Nucleus accumbens (tissue), 56 donors: ENCODE results near the gene XRCC4.

Experiments
- DNase-seq, 56 donors: peaks; one replicate each; lab custom pipeline; 2025; lab: John Stamatoyannopoulos, UW

XRCC4 gene

DNA sequence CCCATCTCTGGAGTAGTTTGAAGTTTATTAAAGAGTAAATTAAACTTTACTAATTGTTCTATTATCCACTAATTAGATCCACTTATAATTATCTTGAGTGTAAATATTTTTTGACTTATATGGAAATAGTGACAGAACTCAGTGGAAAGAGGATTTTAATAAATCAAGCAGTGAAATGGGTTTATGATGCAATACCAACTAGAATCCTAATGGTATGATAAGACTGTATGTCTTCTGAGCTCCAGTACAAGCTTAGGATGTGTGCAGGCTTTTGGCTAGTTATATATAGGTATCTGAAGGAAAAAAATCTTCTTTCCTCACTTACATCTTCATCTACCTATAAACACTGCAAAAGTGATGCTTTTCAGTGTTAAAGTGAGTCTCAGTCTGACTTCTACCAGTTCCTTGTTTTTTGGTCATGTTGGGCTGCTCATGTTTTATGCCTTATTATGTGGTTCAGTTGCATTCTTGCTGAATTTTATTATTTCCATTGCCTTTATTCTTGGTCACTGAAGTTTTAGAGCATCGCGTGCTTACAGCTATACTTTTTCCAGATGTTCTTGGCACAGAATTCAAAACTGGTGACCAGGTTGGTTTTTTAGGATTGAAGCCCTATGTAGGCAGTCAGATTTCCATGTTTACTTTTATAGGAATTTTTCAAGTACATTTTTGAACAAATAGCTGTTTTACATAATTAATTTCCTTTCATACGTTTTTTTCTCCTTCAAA lies 30.5 kb downstream of the XRCC4 start:
- no peak for DNase-seq

DNA sequence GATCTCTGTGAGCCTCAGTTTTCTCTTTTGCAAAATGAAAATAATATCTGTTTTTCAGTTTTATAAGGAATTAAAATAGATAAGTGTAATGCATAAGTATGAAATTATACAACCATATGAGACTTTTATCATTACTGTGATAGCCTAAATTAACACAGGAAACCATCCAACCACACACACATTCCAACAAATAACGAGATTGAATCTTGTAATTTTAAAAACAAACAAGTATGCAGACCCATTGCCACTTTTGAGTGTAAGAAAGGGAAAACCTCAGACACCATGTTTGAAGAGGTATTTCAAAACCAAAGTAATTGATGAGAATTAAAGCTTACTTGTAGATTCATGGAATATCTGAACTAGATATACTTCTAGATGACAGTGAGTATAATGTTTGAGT lies 32.0 kb downstream of the XRCC4 start:
- DNase-seq, result no peak

DNA sequence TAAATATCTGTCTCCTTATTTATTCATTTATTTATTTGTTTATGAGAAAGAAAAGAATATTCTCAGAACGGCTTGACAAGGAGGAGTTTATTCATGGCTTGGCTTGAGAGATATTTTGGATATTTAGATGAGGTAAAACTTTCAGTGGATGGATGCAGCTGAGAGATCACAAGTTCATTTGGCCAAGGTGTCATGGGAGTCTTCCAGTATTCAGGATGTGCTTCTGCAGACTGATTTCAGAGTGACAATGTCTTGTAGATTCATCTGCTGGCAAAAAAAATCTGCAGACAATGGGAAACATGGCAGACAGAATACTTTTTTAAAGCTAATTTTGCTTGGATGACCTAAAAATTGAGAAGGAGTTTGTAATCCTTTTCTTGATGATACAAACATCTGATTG lies 38.5 kb downstream of the XRCC4 start:
- DNase-seq, result no peak

GRCh38 chr5:83118471-83118870 lies 41.1 kb downstream of the XRCC4 start:
- no peak for DNase-seq

DNA sequence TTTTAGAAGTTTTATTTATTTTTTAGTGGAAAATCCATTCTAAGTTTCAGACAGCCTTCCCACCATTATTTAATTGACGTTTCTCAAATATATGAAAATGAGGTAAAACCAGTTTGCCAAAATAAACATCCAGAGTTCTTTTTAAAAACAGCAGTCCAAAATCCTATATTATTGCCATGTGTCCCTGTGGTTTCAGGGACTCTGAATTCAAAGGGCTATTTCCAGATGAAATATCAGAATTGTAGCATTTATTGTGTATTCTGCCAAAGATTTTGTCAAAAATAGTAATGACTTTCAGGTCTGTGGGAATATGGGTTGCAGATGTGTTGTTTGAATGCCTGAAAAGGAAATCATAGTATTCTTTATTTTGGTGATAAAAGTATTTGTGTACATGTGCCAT lies 41.6 kb downstream of the XRCC4 start:
- no peak for DNase-seq

- no peak for DNase-seq
These were observed 47.2 kb downstream of the XRCC4 start for GRCh38 chr5:83124593-83124992.

DNA sequence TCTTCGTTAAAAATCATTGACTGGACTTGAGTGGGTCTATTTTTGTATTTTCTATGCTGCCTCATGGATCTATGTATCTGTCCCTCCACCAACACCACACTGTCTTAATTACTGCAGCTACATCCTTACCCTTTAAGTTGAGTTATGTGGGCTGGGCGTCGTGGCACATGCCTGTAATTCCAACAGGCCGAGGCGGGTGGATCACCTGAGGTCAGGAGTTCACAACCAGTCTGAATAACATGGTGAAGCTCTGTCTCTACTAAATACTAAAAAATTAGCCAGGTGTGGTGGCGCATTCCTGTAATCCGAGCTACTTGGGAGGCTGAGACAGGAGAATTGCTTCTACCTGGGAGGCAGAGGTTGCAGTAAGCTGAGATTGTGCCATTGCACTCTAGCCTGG lies 48.2 kb downstream of the XRCC4 start:
- DNase-seq, result no peak

DNA sequence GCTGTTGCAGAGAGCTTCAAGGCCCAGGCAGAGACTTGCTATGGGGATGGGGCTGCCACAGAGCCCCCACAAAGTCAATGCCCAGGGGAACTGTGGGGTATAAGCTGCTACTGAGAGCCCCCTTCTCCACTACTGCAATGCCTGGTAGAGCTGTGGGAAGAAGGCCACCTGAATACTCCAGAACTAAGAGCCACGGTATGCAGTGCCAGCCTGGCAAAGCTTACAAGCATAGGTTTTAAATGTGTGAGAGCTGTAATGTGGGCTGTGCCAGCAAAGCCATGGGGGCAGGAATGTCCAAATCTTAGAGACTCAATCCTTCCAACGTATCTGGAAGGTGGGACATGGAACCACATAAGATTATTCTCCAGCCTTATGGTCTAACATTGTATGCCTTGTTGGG lies 49.2 kb downstream of the XRCC4 start:
- DNase-seq, result no peak

- no peak for DNase-seq
These were observed 56.5 kb downstream of the XRCC4 start for GRCh38 chr5:83133797-83134196.

DNA sequence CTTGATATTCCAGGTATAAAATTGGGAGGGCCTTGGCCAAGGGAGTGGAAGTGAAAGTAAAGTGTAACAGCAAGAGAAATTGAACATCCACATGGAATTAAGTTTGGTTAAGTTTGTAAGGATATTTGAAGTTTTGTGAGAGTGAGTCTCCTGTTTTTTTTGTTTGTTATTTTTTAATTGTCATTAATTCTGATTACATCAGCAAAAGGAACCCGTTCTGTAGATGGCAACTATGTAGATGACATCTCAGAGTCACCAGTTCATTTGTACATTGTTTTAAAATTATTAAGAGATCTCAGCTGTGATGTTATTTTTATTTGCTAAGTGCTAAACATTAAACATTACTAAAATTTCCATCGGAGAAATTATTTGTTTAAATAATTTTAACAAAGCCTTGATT lies 65.2 kb downstream of the XRCC4 start:
- no peak for DNase-seq

DNA sequence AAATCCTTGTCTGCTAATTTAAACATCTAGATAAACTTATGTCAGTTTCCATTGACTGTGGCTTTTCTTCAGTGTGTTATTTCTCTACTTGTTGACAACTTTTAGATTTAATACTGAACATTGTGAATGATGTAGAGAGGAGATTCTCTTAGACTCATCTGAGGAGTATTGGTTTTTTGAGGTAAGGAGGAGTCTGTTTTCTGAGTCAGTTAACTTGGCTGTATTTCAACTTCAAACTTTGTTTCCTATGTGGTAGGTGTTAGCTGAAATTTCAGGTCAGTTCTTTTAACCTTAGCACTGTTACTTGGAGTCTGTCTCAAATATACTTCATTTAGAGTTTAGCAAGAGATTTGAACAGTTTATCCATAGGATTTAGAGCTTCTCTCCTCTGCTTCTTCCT lies 67.9 kb downstream of the XRCC4 start:
- DNase-seq, result no peak

- no peak for DNase-seq
These were observed 68.6 kb downstream of the XRCC4 start for GRCh38 chr5:83145882-83146331.

DNA sequence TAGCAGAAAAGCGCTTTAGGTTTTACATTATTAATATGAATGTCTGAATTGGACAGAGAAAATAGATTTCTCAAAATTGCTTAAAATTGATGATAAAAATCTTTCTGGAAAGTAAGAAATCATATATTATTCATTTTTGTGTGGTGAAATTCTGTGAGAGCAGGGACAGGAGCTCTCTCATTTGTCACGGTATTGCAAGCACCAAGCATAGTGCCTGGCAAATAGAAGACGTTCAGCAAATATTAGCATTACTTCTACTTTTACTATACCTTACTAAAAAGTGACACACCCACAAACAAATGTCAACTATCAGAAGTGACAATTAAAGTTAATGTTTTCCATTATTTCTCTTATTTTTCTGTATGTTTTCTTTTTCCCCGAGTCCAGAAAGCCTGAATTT lies 69.1 kb downstream of the XRCC4 start:
- no peak for DNase-seq

- DNase-seq, result no peak
These were observed 70.2 kb downstream of the XRCC4 start for GRCh38 chr5:83147593-83147992.

GRCh38 chr5:83148370-83148769 lies 71.0 kb downstream of the XRCC4 start:
- DNase-seq, result no peak

DNA sequence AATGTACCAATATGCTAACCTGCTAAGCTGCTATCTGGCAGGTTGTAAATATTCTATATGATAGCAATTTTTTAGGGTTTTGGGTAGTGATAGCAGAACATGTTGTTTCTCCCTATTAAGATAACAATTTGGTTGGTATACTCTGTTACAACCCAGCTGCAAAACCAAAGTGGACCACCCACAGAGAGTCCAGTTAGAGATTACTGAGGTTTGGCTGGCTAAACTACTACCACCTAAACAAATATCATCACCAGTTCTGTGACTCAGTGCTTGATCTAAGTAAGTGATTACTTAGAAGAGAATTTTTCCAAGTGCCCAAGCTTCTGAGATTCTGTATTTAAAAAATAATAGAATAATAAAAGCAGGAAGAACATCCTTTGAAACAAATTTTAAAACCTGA lies 72.3 kb downstream of the XRCC4 start:
- no peak for DNase-seq

DNA sequence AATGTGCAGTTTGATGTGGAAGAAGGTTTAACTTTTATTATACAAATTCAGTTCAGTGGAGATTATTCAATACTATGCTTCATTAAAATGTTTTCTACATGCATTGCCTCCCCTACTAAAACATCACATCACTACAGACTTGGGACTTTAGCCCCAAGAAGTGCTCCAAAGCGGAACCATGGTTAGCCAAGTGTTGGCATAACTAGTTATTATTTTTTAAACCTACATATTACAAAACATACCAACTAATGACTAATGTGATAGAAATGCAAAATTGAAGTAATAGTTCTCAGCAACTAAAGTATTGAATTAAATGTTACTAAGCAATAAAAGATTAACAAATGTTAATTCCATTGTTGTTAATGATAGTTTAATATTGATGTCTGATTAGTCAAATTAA lies 74.5 kb downstream of the XRCC4 start:
- DNase-seq, result no peak

GRCh38 chr5:83152996-83153395 lies 75.6 kb downstream of the XRCC4 start:
- peak in 9 of 56 donors; percentile 0 to 33 (median 8) for DNase-seq

GRCh38 chr5:83156001-83156400 lies 78.7 kb downstream of the XRCC4 start:
- DNase-seq, result no peak

DNA sequence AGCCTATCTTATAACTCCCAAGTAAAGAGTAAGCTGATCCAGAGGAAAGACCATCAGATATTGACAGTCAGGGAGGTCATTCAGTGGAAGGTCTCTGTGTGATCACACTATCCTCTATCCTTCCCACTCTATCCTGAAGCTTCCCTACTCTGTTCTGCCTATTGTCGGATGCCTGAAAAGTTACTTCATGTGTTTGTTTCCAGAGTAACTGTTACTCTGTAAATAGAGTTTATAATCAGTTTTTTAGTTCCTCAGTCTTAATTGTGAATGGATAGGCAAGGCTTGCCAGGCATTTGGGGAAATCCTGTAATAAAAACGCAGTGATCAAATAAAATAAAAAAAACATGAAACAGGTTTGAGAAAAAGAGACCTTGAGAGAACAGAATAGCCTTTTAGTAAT lies 79.8 kb downstream of the XRCC4 start:
- no peak for DNase-seq

DNA sequence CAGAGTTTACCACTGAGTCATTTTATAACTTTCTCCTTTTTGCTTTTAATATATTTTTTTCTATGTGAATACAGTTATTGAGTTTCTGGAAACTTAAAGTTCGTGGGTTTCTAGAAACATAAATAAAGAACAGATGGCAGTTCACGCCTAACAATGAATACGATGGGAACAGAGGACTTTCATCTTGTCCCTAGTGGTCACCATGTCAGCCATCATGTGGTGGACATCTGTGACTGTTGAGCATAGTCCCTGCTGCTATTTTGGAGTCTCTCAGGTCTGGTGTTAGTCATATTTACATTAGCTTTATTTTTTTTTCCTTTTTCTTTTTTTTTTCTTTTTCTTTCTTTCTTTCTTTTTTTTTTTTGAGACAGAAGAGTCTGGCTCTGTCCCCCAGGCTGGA lies 85.3 kb downstream of the XRCC4 start:
- no peak for DNase-seq

GRCh38 chr5:83167538-83167937 lies 90.2 kb downstream of the XRCC4 start:
- no peak for DNase-seq
